ENCODE results near the gene CDK2. TPM values are rescaled to one million over a fixed set of nuclear protein-coding genes. Genes with fewer than 3 reads are reported as not detected.

Gene CDK2
- polyA plus RNA-seq, 2 of the 4 experiments (the other 2 are of a cell fraction) = 51.0 to 53.8 TPM

DNA sequence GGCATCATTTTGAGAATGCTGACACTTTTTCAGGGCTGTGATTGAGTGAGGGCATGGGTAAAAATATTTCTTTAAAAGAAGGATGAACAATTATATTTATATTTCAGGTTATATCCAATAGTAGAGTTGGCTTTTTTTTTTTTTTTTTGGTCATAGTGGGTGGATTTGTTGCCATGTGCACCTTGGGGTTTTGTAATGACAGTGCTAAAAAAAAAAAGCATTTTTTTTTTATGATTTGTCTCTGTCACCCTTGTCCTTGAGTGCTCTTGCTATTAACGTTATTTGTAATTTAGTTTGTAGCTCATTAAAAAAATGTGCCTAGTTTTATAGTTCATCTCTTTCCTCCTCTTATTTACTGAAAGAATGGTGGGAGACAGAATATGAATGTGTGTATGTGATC lies 5.8 kb downstream of the CDK2 start:
- Histone ChIP-seq H3K27ac (peak overlapping the region; percentile 69 to 83; a peak in 5 of 6 replicates), H3K4me3 (no peak overlapping the region), H3K4me1 (peaks cover 29% of the 10 kb centered on the region; the same call in 2 of the 3 replicates), H3K9me3 (no peaks in the 10 kb centered on the region), H3K4me2 (peak overlapping the region; percentile 88)
- ChIA-PET CTCF (interaction anchor here (2.9 kb wide), 1 partner anchor 16 kb away, joined by 12 read pairs; no protein-coding TSS in a partner anchor), POLR2A (no interaction called here)
- FAIRE-seq (no peak), DNase-seq (ENCODE audit: low read depth in 1 of 2, low spot score in 1 of 2) (no peak), ATAC-seq (no peak)
- TF ChIP-seq HOXB13 (CRISPR knock-in tag; IDR thresholded peaks at IDR 0.05; ENCODE audit: low read depth) (no peak), MAFK (IDR thresholded peaks at IDR 0.05; ENCODE audit: partially characterized antibody) (no peak), SMC3 (IDR thresholded peaks at IDR 0.05) (no peak), NR3C1 (IDR thresholded peaks at IDR 0.05) (no peak)
- WGBS (ENCODE audit: missing lambda C conversion rate) = 83% methylated on average over 1 of the region's 1 CpG

- FAIRE-seq (no peak), DNase-seq (ENCODE audit: low read depth in 1 of 2, low spot score in 1 of 2) (no peak), ATAC-seq (peak in 1 of 2 experiments; percentile 15; a peak in 1 of 6 replicates)
Measured at GRCh38 chr12:55972911-55973598, 6.4 kb downstream of the CDK2 start.

DNA sequence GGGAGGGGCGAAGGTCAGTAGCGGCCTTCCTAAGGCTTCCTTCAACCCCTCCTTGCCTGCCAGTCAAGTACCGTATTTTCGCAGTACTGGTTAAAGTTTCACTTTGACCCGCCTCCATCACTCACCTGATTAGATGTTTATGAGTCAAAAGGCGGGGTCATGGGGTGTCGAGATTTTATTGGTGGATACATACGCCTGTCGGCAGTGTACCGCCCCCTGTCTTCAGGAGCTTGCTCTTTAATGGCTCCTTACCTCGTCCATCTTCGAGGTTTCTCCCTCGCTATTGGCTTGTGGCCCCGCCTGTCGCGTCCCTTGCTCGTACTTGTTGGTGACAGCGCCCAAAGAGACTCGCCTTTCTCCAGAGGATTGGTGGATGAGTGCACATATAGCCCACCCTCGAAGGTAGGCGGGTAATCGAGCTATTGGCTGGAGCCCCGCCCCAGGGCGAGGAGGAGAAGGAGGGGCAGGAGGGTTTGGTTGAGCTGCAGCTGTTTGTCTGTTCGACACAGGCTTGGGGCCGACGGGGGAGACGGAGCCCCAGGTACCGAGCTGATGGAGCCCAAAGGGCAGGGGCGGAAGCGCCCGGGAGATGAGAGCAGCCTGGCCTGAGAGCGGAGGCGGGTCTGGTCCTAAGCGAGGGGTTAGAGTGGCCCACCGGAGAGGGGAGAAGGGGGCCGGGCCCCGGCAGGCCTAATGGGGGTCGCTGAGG lies 7.1 kb downstream of the CDK2 start, which contains the start of gene RAB5B:
RAB5B (plus strand) TSS at position 480 of the 709 bp plus-strand sequence. CDS start 12,883 bp downstream, outside the sequence.
- ChIA-PET POLR2A (interaction anchor here (0.6 to 1.8 kb wide), 17 partner anchors 9 to 244 kb away, joined by 3 to 8 read pairs (median 4); partner anchors contain the start of genes CD63, ESYT1, PA2G4 and PYM1), CTCF (interaction anchor here (0.6 to 2.9 kb wide), 16 partner anchors 8 to 235 kb away, joined by 3 to 15 read pairs (median 6); partner anchors contain the start of gene SUOX)
- FAIRE-seq (peak; percentile 98), DNase-seq (ENCODE audit: low read depth in 1 of 2, low spot score in 1 of 2) (peak; percentile 98 to 100), ATAC-seq (peak; percentile 95 to 96)
- peaks cover 20% of the 10 kb centered on the region; the same call in 2 of the 3 replicates for H3K4me1 ChIP-seq
- WGBS (ENCODE audit: missing lambda C conversion rate) = 1% methylated on average over 38 of the region's 39 CpGs
- H3K4me3 ChIP-seq = peak within 1 kb of the TSS; percentile 93
- TF ChIP-seq HOXB5 (CRISPR knock-in tag; IDR thresholded peaks at IDR 0.05) = no peak
- no peak for TF ChIP-seq KDM1A (IDR thresholded peaks at IDR 0.05; ENCODE audit: low read depth)
- TF ChIP-seq, protein P1, sequence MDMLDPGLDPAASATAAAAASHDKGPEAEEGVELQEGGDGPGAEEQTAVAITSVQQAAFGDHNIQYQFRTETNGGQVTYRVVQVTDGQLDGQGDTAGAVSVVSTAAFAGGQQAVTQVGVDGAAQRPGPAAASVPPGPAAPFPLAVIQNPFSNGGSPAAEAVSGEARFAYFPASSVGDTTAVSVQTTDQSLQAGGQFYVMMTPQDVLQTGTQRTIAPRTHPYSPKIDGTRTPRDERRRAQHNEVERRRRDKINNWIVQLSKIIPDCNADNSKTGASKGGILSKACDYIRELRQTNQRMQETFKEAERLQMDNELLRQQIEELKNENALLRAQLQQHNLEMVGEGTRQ (IDR thresholded peaks at IDR 0.05) = peak; percentile 68
- TF ChIP-seq POLR2A (IDR thresholded peaks at IDR 0.05; ENCODE audit: low read length) = peak; percentile 84
- 0 out of 2 replicates have a peak, but pooled peaks have one; percentile 46 for TF ChIP-seq RFX5 (IDR thresholded peaks at IDR 0.05)
- TF ChIP-seq CBX8 (IDR thresholded peaks at IDR 0.05) = no peak
- TF ChIP-seq GATA3 (IDR thresholded peaks at IDR 0.05; ENCODE audit: borderline replicate concordance) = 0 out of 2 replicates have a peak, but pooled peaks have one; percentile 28
- TF ChIP-seq PHF8 (IDR thresholded peaks at IDR 0.05; ENCODE audit: borderline replicate concordance, low read depth) = peak; percentile 92
- no peak for TF ChIP-seq EP300 (IDR thresholded peaks at IDR 0.05)
- TF ChIP-seq JUN (IDR thresholded peaks at IDR 0.05) = peak in 1 of 2 experiments; percentile 71; a peak in 2 of 5 replicates
- TF ChIP-seq CHD2 (IDR thresholded peaks at IDR 0.05; ENCODE audit: low read length, partially characterized antibody) = peak; percentile 67
- peak; percentile 100 for TF ChIP-seq PBX3 (IDR thresholded peaks at IDR 0.05)
- no peak for TF ChIP-seq JUNB (IDR thresholded peaks at IDR 0.05)
- TF ChIP-seq FOSL2 (IDR thresholded peaks at IDR 0.05) = no peak
- TF ChIP-seq FOSL2 (CRISPR knock-in tag; IDR thresholded peaks at IDR 0.05) = peak; percentile 76
- TF ChIP-seq EHF (CRISPR knock-in tag; IDR thresholded peaks at IDR 0.05) = no peak
- TF ChIP-seq, protein P2, sequence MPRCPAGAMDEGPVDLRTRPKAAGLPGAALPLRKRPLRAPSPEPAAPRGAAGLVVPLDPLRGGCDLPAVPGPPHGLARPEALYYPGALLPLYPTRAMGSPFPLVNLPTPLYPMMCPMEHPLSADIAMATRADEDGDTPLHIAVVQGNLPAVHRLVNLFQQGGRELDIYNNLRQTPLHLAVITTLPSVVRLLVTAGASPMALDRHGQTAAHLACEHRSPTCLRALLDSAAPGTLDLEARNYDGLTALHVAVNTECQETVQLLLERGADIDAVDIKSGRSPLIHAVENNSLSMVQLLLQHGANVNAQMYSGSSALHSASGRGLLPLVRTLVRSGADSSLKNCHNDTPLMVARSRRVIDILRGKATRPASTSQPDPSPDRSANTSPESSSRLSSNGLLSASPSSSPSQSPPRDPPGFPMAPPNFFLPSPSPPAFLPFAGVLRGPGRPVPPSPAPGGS (IDR thresholded peaks at IDR 0.05) = 0 out of 3 replicates have a peak, but pooled peaks have one; percentile 35
- peak within 1 kb of the TSS; percentile 94 to 95 for H3K27ac ChIP-seq
- no peaks in the 10 kb centered on the region for H3K9me3 ChIP-seq
- H3K4me2 ChIP-seq = peak within 1 kb of the TSS; percentile 88

More at GRCh38 chr12:55972911-55973598, 6.4 kb downstream of the CDK2 start:
- Histone ChIP-seq H3K27ac (peak overlapping the region; percentile 69 to 83), H3K9me3 (no peaks in the 10 kb centered on the region), H3K4me2 (peak overlapping the region; percentile 88), H3K4me3 (peak overlapping the region; percentile 62), H3K4me1 (peaks cover 23% of the 10 kb centered on the region; the same call in 2 of the 3 replicates)
- WGBS (ENCODE audit: missing lambda C conversion rate) = 6% methylated on average over 18 of the region's 18 CpGs
- ChIA-PET POLR2A (interaction anchor here (0.7 to 1.8 kb wide), 13 partner anchors 9 to 244 kb away, joined by 3 to 8 read pairs (median 4); partner anchors contain the start of genes CD63, ESYT1, PA2G4 and PYM1), CTCF (interaction anchor here (1.0 to 2.9 kb wide), 12 partner anchors 12 to 234 kb away, joined by 3 to 15 read pairs (median 6); no protein-coding TSS in a partner anchor)
- TF ChIP-seq TP53 (CRISPR knock-in tag; IDR thresholded peaks at IDR 0.05) = 0 out of 2 replicates have a peak, but pooled peaks have one; percentile 18
- TF ChIP-seq MAFK (IDR thresholded peaks at IDR 0.05; ENCODE audit: partially characterized antibody) = peak; percentile 66
- TF ChIP-seq EHMT2 (IDR thresholded peaks at IDR 0.05; ENCODE audit: low read depth) = no peak
- TF ChIP-seq POLR2A (IDR thresholded peaks at IDR 0.05; ENCODE audit: low read length) = peak; percentile 23; the same call in 1 of the 2 replicates

Measured in A549 (cell line).